Tongue (tissue), 2 donors: Measurements from ENCODE around the gene PRSS48. TPM values are rescaled to one million over a fixed set of nuclear protein-coding genes. Genes with fewer than 3 reads are reported as not detected.
"Not testable (repeated sequence)": the region's sequence is repeated elsewhere in the genome, so short reads cannot be mapped to it uniquely, and the experiment has no call there.

Experiments
- DNase-seq: peaks from one replicate; pipeline ENCODE4 v3.0.0-alpha.2; 2015
- total RNA-seq: library from RNA; depleted of rRNA; stranded (reverse); fragments of >200 nt; gene quantifications from one replicate; pipeline ENCODE4 v1.2.3, GENCODE V29; 2014

Gene PRSS48, protein sequence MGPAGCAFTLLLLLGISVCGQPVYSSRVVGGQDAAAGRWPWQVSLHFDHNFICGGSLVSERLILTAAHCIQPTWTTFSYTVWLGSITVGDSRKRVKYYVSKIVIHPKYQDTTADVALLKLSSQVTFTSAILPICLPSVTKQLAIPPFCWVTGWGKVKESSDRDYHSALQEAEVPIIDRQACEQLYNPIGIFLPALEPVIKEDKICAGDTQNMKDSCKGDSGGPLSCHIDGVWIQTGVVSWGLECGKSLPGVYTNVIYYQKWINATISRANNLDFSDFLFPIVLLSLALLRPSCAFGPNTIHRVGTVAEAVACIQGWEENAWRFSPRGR
- total RNA-seq = not detected

DNA sequence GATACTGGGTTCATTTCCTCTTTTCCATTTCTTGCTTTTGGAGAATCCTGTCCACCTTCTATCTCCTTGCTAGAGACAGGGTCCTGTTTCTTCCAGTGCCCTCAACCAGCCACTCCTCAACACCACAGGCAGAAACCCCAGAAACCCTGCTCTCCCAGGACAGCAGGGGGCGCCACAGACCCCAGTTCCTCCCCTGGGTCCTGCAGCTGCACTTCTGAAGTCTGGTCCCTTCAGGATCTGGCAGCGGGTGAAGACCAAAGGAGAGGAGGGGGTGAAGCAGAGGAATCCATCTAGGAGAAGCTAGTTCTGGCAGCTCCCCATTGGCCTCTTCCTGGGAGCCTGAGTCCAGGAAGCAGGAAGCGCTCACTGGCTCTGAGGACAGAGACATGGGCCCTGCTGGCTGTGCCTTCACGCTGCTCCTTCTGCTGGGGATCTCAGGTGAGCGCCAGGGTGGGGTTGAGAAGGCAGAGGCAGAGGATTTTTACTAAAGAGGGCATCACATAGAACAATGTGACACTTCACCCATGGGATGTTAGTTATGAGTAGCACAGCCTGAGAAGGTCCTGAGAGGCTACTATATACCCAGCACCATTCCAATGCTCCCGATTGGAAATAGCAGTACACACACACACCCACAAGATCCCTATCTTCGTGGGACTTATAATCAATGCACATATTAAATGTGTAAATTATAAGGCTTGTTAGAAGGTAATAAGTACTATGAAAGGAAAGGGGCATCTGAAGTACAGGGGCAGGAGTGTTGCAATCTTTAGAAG is at the start of gene PRSS48:
Gene PRSS48 (plus strand): TSS at position 375 of the 776 bp plus-strand sequence. CDS start 12 bp downstream, at position 387.
- DNase-seq = peak; percentile 48

DNA sequence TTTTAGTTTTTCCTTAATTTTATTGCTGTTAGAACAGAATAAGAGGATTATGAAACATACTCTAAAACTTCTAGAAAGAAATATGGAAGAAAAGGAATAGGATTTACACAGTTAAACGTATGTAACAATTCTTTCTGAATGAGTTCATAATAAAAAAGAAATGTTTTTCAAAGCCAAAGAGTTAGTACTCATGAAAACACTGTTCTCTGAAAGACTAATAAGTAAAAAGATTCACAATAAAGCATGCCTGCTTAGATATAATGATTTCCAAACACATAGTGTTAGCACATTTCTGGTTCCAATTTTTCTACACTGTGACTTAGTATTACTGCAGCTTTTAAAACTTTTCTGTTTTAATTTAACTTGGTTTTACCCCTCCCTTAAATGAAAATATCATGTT is 49.8 kb upstream of the PRSS48 start:
- no peak for DNase-seq

DNA sequence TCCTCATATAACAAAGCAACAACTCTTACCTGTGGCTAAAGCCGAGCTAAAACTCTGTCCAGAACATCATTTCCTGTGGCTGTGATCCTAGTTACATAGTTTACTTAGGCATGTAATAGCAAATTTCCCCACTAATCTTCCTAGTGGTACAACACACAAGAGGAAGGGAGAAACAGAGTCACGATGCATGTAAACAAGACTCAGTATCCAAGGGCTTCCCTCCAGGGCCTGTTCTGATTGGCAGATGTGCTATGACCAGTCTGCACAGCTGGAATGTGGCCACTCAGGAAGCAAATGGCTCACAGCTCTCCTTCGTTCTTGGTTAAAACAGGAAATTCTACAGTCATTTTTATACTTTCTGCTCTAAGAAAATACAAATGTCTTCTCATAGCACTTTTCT is 49.2 kb upstream of the PRSS48 start:
- peak; percentile 77 for DNase-seq

DNA sequence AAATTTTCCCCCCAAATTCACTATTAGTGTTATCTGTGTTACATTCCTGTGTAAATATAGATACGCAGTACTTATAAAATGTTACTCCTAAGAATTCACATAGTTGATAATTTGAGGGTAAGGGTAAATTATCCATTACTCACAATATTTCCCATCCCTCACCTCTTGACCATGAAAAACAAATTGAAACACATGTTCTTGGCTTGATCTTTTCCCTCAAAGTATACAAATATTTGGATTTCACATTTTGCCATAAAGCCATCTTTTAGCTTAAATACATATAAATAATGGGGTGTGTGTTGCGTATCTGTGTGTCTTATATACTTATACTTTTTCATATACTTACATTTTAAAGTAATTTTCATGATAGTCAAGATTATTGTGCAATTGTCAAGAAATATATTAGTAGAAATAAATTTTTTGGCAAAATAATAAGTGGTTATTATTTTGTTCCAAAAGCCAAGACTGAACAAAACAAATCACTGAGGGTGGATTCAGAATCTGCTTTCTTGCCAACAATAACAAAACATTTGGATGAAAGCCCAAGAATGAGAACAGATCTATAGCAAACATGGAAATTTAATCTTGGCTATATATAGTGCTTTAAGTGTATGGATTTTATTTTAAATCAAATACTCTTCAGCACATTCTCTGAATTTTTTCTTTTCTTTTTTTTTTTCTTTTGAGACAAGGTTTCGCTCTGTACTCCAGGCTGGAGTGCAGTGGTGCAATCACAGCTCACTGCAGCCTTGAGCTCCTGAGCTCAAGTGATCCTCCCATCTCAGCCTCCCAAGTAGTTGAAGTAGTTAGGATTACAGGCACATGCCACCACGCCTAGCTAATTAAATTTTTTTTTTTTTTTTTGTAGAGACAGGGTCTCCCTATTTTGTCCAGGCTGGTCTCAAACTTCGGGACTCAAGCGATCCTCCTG is 48.5 kb upstream of the PRSS48 start:
- peak; percentile 75 for DNase-seq

DNA sequence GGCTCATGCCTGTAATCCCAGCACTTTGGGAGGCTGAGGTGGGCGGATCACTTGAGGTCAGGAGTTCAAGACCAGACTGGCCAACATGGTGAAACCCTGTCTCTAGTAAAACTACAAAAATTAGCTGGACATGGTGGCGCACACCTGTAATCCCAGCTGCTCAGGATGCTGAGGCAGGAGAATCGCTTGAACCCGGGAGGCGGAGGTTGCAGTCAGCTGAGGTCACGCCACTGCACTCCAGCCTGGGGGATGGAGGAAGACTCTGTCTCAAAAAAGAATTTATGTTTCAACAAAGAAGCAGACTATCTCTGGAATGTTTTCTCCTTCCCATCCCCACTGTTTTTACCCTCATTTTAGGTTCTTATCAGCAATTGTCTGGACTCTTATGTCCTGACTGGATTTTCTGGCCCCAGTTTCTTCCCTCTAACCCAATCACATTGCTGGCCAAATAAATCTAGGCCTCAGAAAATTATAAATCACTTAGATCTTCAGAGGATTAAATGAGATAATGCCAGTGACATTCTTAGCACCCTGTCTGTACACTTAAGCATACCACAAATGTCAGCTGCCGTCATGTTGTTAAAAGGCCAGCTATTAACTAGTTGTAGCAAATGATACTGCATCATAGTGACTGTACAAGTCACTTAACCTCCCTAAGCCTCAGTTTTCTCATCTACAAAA is 44.9 kb upstream of the PRSS48 start:
- DNase-seq = no peak

DNA sequence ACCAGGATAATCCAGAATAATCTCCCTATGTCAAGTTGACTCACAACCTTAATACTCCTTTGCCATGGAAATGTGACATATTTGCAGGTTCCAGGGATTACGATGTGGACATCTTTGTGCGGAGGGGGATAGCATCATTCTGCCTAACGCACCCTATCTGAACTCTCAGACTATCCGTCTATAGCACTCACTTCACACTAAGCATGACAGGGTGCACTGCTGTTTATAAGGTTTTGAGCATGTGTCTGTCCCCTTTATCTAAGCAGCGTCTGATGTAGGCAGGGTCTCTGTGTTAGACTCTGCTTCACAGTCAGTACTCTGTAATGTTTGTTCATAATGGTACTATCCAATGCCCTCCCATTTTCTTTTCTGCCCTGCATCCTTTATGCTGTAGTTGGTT is 43.4 kb upstream of the PRSS48 start:
- no peak for DNase-seq

DNA sequence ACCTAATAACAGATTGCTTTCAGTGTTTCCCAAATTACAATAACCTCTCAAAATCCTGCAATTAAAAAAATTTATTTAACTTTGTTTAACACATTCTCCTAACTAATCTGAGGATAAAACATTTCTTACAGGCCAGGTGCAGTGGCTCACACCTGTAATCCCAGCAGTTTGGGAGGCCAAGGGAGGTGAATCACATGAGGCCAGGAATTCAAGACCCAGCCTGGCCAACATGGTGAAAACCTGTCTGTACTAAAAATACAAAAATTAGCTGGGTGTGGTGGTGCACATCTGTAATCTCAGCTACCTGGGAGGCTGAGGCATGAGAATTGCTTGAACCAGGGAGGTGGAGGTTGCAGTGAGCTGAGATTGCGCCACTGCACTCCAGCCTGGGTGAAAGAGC is 41.6 kb upstream of the PRSS48 start:
- DNase-seq = not testable (repeated sequence)

DNA sequence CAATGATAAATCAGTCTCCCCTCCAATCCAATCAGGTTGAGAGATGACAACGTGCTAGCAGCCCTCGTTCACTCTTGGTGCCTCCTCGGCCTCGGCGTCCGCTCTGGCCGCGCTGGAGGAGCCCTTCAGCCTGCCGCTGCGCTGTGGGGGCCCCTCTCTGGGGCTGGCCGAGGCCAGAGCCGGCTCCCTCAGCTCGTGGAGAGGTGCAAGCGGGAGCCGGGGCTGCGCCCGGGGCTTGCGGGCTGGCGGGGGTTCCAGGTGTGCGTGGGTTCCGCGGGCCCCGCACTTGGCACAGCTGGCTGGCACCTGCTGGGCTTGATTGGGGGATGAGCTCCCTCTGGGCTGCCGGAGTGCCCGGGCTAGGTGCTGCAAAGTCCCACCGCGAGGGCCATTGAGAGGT is 40.9 kb upstream of the PRSS48 start:
- no peak for DNase-seq

DNA sequence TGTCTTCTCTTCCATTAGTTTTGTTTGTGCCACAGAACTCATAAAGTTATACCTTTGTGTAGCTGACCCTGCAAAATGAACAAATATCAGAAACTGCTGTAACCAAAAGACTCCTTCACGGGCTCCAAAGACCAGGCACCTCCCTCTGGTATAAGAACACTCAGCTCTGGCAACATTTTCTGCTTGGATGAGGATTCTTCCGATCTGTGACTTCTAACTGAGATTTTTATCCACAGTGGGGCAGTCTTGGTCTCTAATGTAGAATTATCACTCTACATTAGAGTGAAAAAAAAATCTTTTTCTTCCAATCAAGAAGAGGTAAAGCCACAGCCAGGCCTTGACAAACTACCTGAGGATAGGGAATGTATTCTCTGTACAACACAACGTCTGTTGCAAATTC is 38.5 kb upstream of the PRSS48 start:
- DNase-seq = peak; percentile 37

DNA sequence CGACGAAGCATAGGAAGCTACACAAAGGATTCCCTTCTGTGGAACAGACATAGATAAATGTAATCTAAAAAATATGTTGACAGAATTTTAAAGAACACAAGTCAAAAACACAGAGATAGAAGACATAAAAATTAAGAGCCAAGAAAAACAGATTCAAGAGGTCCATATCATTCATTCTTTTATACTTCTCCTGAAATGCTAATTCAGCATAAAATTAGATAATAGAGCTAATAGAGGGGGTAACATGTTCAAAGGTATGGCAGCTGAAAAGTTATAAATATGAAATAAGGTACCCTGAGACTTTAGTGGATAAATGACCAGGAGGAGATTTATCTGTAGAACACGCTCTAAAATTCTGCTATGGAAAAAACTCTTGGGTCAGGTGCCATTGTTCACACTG is 37.4 kb upstream of the PRSS48 start:
- DNase-seq = no peak

DNA sequence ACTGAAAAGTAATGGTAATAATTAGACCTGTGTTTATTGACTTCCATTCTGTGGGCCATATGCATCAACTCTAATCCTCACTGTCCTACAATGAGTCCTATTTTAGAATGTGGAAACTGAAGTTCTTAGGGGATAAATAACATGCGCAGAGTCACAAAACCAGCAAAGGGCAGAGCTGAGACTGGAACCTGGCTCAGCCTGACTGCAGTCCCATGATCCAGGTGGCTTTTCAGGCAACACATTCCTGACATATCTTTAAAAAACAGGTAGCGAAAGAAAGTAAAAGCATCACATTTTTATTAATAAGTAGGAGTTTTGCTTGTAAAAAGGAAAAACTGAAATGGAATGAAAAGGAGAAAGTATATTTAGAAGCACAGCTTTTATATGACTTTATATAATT is 34.7 kb upstream of the PRSS48 start:
- no peak for DNase-seq

DNA sequence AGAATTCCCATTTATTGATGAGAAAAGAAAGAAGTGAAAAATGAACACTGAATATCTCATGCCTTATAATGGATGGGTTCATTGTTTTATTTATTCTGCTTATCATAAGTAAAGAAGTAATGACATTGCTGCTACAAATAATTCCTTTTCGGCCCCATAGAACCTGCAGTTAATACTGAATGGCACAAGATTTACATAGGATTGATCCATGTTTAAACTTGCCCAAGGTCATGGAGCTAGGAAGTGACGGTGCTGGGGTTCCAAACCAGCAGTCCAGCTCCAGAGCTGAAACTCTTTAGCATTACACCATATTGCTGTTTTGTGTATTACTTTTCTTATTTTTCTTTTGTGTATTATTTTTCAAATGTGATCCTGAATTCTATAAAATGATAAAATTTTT is 30.2 kb upstream of the PRSS48 start:
- DNase-seq = no peak

DNA sequence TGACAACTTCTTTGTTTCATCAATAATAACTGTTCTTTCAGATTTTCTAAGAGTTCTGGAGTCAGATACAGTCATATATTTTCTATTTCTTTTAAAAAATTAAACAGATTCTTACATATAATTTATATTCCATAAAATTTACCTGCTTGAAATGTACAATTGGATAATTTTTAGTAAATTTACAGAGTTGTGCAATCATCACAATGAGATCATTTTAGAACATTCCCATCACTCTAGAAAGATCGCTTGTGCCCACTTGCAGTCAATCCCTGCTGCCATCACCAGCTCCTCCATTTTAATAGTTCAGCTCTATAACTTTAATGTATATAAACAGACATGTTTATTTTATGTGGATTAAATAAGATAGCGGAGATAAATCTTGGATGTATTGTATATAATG is 29.6 kb upstream of the PRSS48 start:
- no peak for DNase-seq

DNA sequence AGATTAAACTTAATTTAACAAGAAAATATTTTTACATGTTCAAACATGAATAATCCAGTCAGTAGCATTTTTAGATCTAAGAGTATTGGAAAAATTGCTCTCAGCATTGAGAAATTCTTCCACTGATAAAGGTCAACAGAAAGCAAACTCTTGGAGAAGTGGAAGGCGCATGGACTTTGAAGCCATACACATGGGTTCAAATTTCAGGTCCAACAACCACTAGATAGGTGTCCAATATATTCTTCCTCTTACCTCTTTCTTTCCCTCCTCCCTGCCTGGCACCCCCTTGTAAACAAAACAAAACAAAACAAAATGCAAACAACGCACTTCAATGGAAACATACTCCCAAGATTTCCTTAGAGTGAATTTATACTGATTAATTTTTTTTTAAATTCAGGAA is 28.4 kb upstream of the PRSS48 start:
- DNase-seq = no peak

DNA sequence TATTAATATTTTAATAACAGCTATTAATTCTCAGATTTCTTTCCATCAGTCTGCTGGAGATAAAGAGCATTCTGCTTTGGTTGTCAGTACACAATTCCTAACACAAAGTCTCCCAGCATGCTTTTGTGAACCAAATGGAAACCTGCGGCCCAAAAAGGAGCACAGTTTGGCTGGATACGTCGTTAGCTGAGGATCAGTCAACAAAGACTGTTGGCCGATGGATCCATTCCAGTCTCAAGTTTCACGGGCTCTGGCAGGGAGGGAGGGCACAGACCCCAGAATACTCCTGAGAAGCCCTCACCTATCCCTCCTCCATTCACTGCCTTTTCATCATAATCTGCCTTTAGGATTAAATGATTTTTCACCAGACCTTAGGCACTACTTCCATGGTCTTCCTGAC is 26.3 kb upstream of the PRSS48 start:
- no peak for DNase-seq

DNA sequence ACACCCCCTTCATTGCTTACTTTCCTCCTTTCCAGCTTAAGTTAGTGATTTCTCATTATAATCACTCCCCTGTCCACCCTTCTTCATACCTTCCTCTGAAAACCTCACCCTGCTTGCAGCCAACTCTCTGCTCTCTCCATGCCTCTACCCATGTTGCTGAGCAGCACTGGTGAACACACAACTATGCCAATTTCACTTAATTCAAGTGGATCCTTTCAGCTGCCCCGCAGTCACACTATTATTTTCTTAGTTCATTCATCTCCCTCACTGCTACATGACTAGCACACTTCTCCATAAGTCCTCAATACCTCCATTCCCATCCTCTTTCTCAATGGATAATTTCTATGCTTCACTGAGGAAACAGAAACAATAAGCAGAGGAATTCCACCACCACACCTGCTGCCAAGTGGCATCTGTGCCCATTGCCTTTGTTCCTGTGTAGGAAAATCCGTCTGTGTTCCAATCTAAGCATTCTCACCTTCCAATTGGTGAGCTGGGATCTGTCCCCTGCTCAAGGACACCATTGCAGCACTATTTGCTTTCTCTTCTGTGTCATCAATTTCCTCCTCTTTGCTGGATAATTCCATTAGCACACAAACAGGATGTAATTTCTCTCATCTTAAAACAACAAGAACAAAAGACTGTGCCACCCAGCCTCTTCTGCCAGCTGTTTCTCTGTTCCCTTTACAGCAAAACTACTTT is 25.2 kb upstream of the PRSS48 start:
- DNase-seq = no peak

DNA sequence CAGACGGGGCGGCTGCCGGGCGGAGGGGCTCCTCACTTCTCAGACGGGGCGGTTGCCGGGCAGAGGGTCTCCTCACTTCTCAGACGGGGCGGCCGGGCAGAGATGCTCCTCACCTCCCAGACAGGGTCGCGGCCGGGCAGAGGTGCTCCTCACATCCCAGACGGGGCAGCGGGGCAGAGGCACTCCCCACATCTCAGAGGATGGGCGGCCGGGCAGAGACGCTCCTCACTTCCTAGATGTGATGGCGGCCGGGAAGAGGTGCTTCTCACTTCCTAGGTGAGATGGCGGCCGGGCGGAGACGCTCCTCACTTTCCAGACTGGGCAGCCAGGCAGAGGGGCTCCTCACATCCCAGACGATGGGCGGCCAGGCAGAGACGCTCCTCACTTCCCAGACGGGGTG is 21.7 kb upstream of the PRSS48 start:
- not testable (repeated sequence) for DNase-seq

DNA sequence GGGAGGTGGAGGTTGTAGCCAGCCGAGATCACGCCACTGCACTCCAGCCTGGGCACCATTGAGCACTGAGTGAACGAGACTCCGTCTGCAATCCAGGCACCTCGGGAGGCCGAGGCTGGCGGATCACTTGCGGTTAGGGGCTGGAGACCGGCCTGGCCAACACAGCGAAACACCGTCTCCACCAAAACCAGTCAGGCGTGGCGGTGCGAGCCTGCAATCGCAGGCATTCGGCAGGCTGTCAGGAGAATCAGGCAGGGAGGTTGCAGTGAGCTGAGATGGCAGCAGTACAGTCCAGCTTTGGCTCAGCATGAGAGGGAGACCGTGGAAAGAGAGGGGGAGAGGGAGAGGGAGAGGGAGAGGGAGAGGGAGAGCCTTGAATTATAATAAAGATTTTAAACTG is 21.3 kb upstream of the PRSS48 start:
- DNase-seq = not testable (repeated sequence)

DNA sequence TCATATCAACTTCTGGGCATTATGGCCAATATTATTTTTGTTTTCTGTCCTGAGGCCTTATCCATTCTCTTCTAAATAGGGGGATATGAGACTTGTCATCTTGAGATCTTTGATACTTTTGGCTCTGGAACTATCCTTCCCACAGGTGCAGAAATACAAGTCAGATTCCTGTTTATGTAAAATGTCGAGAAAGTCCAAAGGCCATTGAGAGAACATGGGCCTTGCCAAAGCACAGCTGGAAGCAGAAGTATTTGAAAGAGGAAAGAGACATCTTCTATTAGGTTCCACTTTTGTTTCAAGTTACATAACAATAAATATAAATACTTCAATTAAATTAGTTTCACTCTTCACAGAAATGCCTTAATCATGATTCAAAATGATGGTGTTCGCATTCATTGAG is 20.8 kb upstream of the PRSS48 start:
- DNase-seq = peak; percentile 56

DNA sequence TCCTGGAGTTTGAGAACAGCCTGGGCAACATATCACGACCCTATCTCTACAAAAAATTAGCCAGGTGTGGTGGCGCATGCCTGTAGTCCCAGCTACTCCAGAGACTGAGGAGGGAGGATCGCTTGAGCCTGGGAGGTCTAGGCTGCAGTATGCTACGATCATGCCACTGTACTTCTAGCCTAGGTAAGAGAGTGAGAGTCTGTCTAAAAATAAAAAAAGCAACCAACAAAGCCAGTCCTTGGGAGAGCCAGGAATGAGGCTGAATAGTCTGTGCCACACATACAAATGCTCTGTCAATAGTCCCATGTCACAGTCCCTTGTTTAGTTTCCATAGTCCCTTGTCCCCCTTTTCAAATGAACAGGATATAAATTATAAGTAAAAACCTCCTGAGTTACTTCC is 19.3 kb upstream of the PRSS48 start:
- DNase-seq = no peak

DNA sequence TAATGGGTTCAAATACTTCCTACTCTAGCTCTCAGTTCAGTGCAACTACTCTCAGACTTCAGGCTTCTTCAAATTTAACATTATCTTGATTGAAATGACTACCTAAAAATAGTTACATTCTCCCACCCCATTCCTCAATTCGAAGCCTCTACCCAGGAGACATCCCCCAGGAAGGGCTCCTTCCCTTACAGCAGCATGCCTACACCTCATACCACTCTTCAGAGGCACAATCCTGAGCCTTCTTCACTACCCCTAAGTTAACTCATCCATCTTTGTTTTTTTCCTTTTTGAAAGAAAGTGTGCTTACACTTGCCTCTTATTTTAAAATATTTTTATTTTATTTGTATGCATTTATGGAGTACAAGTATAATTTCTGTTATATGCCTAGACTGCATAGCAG is 17.2 kb upstream of the PRSS48 start:
- no peak for DNase-seq

DNA sequence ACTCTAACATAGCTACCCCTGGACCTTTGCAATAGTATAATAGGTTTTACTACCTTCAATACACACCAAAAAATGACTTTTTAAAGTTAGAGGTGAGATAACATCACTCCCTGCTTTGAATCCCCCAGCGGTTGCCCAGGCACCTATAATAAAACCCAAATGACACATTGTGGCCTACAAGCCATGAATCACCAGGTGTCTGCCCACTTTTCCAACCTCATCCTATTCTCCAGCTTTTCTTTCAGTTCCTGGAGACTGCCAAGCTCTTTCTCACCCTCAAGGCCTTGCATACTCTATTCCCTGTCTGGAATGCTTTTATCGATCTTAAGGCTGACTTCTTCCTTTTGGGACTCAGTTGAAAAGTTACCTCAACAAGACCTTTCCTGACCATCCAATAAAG is 16.4 kb upstream of the PRSS48 start:
- no peak for DNase-seq
